Measurements from ENCODE around the gene EVL.

- TF ChIP-seq GATA3 (IDR thresholded peaks at IDR 0.05; ENCODE audit: low read depth, low read length): no peak
- TF ChIP-seq GATA2 (IDR thresholded peaks at IDR 0.05; ENCODE audit: low read depth, low read length): no peak
Observed at GRCh38 chr14:100172811-100173210, 107.6 kb downstream of the EVL start.
